Measurements from ENCODE around the gene STX3. TPM values are rescaled to one million over a fixed set of nuclear protein-coding genes. Genes with fewer than 3 reads are reported as not detected.

STX3 gene
- total RNA-seq, 1 donor from 2014 or later = 42.1 TPM

DNA sequence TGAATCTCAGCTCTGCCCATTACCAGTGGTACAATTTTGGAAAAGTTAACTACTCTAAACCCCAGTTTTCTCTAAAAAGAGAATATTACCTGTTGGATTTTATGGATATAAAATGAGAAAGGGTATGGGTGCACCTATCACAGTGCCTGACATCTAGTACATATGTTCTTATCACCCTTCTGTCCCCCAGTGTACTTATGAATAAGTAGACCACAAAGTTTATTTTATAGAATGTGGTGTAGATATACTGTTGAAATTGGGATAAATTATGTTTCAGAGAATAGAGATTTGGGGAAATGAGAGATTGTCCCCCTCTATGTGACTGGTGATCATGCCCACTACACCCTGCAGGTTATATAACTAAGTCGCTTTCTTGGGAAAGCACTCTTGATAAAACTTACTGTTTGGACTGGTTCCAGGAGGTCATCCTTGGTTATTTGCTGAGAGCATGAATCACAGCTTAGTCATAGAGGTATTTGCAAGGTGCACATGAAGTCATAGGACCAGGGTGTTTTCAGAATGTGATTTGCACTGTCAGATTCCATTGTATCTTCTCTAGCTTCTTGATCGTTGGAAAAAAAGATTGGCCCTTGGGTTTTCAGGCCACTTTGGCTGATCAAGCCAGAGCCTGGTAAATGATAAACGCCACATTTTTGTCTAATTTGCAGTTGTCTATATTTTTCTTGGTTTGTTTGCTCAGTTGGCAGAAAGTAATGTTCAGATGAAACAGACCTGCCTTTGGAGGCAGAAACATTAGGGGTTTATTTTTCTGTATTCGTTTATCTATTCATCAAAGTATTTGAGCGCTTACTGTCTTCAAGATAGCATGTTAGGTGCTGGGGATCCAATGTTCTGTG is 21.3 kb downstream of the STX3 start:
- TF ChIP-seq, protein P1, sequence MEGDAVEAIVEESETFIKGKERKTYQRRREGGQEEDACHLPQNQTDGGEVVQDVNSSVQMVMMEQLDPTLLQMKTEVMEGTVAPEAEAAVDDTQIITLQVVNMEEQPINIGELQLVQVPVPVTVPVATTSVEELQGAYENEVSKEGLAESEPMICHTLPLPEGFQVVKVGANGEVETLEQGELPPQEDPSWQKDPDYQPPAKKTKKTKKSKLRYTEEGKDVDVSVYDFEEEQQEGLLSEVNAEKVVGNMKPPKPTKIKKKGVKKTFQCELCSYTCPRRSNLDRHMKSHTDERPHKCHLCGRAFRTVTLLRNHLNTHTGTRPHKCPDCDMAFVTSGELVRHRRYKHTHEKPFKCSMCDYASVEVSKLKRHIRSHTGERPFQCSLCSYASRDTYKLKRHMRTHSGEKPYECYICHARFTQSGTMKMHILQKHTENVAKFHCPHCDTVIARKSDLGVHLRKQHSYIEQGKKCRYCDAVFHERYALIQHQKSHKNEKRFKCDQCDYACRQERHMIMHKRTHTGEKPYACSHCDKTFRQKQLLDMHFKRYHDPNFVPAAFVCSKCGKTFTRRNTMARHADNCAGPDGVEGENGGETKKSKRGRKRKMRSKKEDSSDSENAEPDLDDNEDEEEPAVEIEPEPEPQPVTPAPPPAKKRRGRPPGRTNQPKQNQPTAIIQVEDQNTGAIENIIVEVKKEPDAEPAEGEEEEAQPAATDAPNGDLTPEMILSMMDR (IDR thresholded peaks at IDR 0.05; ENCODE audit: partially characterized antibody, unreplicated experiment) = no peak
- H3K4me1 Mint-ChIP-seq (ENCODE audit: low read depth, unreplicated experiment) = peaks cover 8% of the 10 kb centered on the region
- no peaks in the 10 kb centered on the region for H3K9me3 Mint-ChIP-seq (ENCODE audit: unreplicated experiment)
- no peak overlapping the region for H3K27ac Mint-ChIP-seq (ENCODE audit: unreplicated experiment)
- H3K27me3 Mint-ChIP-seq (ENCODE audit: unreplicated experiment) = no peaks in the 10 kb centered on the region
- DNase-seq = no peak
- H3K4me3 Mint-ChIP-seq (ENCODE audit: unreplicated experiment) = no peak overlapping the region
- no peaks in the 10 kb centered on the region for H3K36me3 Mint-ChIP-seq (ENCODE audit: unreplicated experiment)

- TF ChIP-seq, protein P1 (IDR thresholded peaks at IDR 0.05; ENCODE audit: partially characterized antibody, unreplicated experiment) = no peak
- Mint-ChIP-seq H3K36me3 (ENCODE audit: unreplicated experiment) (no peaks in the 10 kb centered on the region), H3K4me3 (ENCODE audit: unreplicated experiment) (no peak overlapping the region), H3K27me3 (ENCODE audit: unreplicated experiment) (no peaks in the 10 kb centered on the region), H3K27ac (ENCODE audit: unreplicated experiment) (no peak overlapping the region), H3K4me1 (ENCODE audit: low read depth, unreplicated experiment) (peaks cover 8% of the 10 kb centered on the region), H3K9me3 (ENCODE audit: unreplicated experiment) (no peaks in the 10 kb centered on the region)
- DNase-seq = no peak
Observed at GRCh38 chr11:59777104-59777503, 21.9 kb downstream of the STX3 start.

DNA sequence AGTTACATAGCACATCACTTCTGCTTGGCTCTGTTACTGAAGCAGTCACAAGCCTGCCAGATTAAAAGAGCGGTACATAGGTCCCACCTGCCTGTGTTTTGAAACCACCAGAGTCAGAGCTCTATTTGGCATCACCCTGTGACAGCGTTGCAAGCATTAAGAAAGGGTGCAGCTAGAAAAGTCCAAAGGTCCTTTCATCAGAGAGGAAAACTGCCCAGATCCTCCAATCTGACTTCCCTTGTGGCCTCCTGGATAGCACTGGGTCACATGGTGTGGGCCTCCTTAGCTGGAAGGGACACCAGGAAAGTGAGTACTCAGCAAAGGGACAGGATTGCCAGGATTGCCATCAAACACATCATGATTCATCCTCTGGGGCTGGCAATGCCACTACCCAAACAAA is 22.9 kb downstream of the STX3 start:
- no peak overlapping the region for H3K27ac Mint-ChIP-seq (ENCODE audit: unreplicated experiment)
- TF ChIP-seq, protein P1 (IDR thresholded peaks at IDR 0.05; ENCODE audit: partially characterized antibody, unreplicated experiment) = no peak
- no peaks in the 10 kb centered on the region for H3K27me3 Mint-ChIP-seq (ENCODE audit: unreplicated experiment)
- H3K4me3 Mint-ChIP-seq (ENCODE audit: unreplicated experiment) = no peak overlapping the region
- peaks cover 8% of the 10 kb centered on the region for H3K4me1 Mint-ChIP-seq (ENCODE audit: low read depth, unreplicated experiment)
- H3K9me3 Mint-ChIP-seq (ENCODE audit: unreplicated experiment) = no peaks in the 10 kb centered on the region
- no peaks in the 10 kb centered on the region for H3K36me3 Mint-ChIP-seq (ENCODE audit: unreplicated experiment)
- no peak for DNase-seq

- Mint-ChIP-seq H3K36me3 (ENCODE audit: unreplicated experiment) (peaks cover 5% of the 10 kb centered on the region), H3K27me3 (ENCODE audit: unreplicated experiment) (peaks cover 3% of the 10 kb centered on the region), H3K4me3 (ENCODE audit: unreplicated experiment) (no peak overlapping the region), H3K9me3 (ENCODE audit: unreplicated experiment) (no peaks in the 10 kb centered on the region), H3K27ac (ENCODE audit: unreplicated experiment) (no peak overlapping the region), H3K4me1 (ENCODE audit: low read depth, unreplicated experiment) (peaks cover 8% of the 10 kb centered on the region)
- no peak for DNase-seq
- TF ChIP-seq, protein P1 (IDR thresholded peaks at IDR 0.05; ENCODE audit: partially characterized antibody, unreplicated experiment) = no peak
Observed at GRCh38 chr11:59779487-59779886, 24.3 kb downstream of the STX3 start.

- H3K27ac Mint-ChIP-seq (ENCODE audit: unreplicated experiment) = no peak overlapping the region
Observed at GRCh38 chr11:59782080-59782479, 26.9 kb downstream of the STX3 start.

More at GRCh38 chr11:59782080-59782479, 26.9 kb downstream of the STX3 start:
- TF ChIP-seq, protein P1 (IDR thresholded peaks at IDR 0.05; ENCODE audit: partially characterized antibody, unreplicated experiment) = no peak
- Mint-ChIP-seq H3K27me3 (ENCODE audit: unreplicated experiment) (peaks cover 3% of the 10 kb centered on the region), H3K4me1 (ENCODE audit: low read depth, unreplicated experiment) (peaks cover 8% of the 10 kb centered on the region), H3K4me3 (ENCODE audit: unreplicated experiment) (no peak overlapping the region), H3K36me3 (ENCODE audit: unreplicated experiment) (peaks cover 7% of the 10 kb centered on the region), H3K9me3 (ENCODE audit: unreplicated experiment) (no peaks in the 10 kb centered on the region)
- DNase-seq = no peak

All from glutamatergic neuron (in vitro differentiated cells).